Parathyroid adenoma (tissue), 2 donors: Measurements from ENCODE around the gene NXNL2.

Experiments
- H2AFZ ChIP-seq: fragments of 300-600 bp; sonication (generic); one replicate; pipeline ENCODE4 v1.7.0; 2017; ENCODE audit warnings: antibody characterized with exemption, mild to moderate bottlenecking
- H3K27ac ChIP-seq: fragments of 300-600 bp; sonication (generic); one replicate; pipeline ENCODE4 v1.7.0; 2017
- H3K27me3 ChIP-seq: fragments of 300-600 bp; sonication (generic); one replicate; pipeline ENCODE4 v1.7.0; 2017; ENCODE audit warnings: low read length; ENCODE audit not compliant: control insufficient read depth, insufficient read depth
- H3K36me3 ChIP-seq: fragments of 300-600 bp; sonication (generic); one replicate; pipeline ENCODE4 v1.7.0; 2017; ENCODE audit warnings: low read length; ENCODE audit not compliant: control insufficient read depth, insufficient read depth
- H3K4me1 ChIP-seq: fragments of 300-600 bp; sonication (generic); one replicate; pipeline ENCODE4 v1.7.0; 2017; ENCODE audit warnings: control low read depth
- H3K4me2 ChIP-seq: fragments of 300-600 bp; sonication (generic); one replicate; pipeline ENCODE4 v1.7.0; 2017; ENCODE audit warnings: low read length
- H3K4me3 ChIP-seq: fragments of 300-600 bp; sonication (generic); one replicate; pipeline ENCODE4 v1.7.0; 2017; ENCODE audit warnings: low read depth, low read length
- H3K79me2 ChIP-seq: fragments of 300-600 bp; sonication (generic); one replicate; pipeline ENCODE4 v1.7.0; 2017; ENCODE audit warnings: control low read depth
- H3K9ac ChIP-seq: fragments of 300-600 bp; sonication (generic); one replicate; pipeline ENCODE4 v1.7.0; 2017; ENCODE audit warnings: mild to moderate bottlenecking
- H3K9me3 ChIP-seq: fragments of 300-600 bp; sonication (generic); one replicate; pipeline ENCODE4 v1.7.0; 2017; ENCODE audit warnings: low read length; ENCODE audit not compliant: control insufficient read depth
- TF ChIP-seq, protein P1 (sequence below): fragments of 300-600 bp; sonication (generic); IDR thresholded peaks from one replicate; pipeline ENCODE4 v1.7.0; 2017; ENCODE audit warnings: antibody characterized with exemption, mild to moderate bottlenecking
- donor health status: primary hyperparathyroidism.

The NXNL2 gene

DNA sequence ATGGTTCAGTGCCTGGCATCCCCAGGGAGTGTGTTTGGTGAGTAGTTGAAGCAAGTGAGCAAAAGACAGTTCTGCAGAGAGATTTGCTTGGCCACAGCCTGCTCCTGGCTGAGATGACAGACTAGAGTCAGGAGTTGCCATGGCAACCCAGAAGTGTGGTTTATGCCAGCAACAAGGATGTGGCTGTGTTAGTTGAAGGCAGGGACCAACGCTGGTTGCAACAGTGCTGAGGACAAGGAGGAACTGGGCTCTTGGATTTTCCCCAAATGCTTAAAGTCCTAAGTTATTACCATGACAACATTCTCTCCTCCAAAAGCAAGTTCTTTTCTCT is 2.7 kb downstream of the NXNL2 start:
- Histone ChIP-seq H3K4me1 (no peaks in the 10 kb centered on the region), H2AFZ (no peak overlapping the region), H3K36me3 (no peaks in the 10 kb centered on the region), H3K27ac (no peak overlapping the region), H3K79me2 (no peaks in the 10 kb centered on the region), H3K4me3 (no peak overlapping the region), H3K9ac (no peak overlapping the region), H3K4me2 (no peak overlapping the region), H3K27me3 (no peaks in the 10 kb centered on the region), H3K9me3 (no peaks in the 10 kb centered on the region)
- TF ChIP-seq, protein P1, sequence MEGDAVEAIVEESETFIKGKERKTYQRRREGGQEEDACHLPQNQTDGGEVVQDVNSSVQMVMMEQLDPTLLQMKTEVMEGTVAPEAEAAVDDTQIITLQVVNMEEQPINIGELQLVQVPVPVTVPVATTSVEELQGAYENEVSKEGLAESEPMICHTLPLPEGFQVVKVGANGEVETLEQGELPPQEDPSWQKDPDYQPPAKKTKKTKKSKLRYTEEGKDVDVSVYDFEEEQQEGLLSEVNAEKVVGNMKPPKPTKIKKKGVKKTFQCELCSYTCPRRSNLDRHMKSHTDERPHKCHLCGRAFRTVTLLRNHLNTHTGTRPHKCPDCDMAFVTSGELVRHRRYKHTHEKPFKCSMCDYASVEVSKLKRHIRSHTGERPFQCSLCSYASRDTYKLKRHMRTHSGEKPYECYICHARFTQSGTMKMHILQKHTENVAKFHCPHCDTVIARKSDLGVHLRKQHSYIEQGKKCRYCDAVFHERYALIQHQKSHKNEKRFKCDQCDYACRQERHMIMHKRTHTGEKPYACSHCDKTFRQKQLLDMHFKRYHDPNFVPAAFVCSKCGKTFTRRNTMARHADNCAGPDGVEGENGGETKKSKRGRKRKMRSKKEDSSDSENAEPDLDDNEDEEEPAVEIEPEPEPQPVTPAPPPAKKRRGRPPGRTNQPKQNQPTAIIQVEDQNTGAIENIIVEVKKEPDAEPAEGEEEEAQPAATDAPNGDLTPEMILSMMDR: no peak

DNA sequence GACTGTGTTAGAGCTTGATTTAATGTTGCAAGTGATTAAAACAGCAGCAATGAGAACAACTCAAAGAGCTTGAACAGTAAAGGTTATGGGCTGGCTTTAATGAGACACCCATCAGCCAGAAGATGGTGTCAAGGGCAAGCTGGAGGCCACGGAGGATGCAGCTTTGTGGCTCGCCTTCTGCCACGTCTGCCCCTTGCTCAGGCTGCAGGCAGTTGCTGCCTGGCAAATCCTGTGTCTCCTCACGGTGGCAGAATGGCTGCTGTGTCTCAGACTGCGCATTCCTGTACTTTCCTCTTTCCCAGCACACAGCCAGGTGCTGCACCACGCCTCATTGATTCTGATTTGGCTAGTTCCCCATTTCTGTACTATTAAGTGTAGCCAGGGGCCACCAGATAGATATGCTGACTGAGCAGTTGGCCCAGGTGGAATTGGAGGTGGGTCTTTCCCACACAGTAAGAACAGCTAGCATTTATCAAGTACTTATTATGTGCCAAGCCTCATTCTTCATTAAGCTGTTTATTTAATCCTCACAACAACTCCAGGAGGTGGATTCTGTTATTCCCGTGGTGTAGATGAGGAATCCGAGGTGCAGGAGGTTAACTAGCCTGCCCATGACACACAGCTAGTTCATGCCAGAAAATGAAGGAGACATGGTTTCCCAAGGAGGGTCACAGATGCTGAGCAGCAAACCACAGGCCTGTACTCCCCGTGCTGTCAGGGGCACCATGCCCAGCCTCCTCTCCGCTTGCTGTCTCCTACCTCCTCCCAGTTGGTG is 3.5 kb downstream of the NXNL2 start:
- TF ChIP-seq, protein P1: no peak
- no peaks in the 10 kb centered on the region for H3K79me2 ChIP-seq
- no peak overlapping the region for H3K4me3 ChIP-seq
- H3K36me3 ChIP-seq: no peaks in the 10 kb centered on the region
- no peaks in the 10 kb centered on the region for H3K9me3 ChIP-seq
- no peak overlapping the region for H3K4me2 ChIP-seq
- H3K9ac ChIP-seq: no peak overlapping the region
- no peaks in the 10 kb centered on the region for H3K4me1 ChIP-seq
- no peaks in the 10 kb centered on the region for H3K27me3 ChIP-seq
- no peak overlapping the region for H2AFZ ChIP-seq
- H3K27ac ChIP-seq: no peak overlapping the region

DNA sequence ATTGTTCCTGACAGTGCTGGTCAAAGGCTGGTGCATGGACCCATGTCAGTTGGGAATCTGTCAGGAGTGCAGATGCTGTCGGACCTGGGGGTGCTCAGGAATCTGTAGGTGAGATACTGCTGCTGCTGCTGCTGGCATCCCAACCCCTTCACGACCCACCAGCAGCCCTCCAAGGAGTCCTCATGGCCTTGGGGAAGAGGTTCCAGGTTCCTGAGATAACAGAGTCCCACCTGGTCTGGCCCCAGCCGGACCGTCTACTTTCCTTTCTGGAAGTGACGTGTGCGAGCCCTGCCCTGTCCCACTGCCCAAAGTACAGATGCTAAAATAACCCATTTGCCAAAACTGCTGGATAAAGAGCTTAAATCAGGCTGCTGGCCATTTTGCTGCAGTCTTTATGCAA is 4.3 kb downstream of the NXNL2 start:
- no peak overlapping the region for H3K4me3 ChIP-seq
- H3K27ac ChIP-seq: no peak overlapping the region
- no peak overlapping the region for H3K9ac ChIP-seq
- no peaks in the 10 kb centered on the region for H3K79me2 ChIP-seq
- H3K9me3 ChIP-seq: no peaks in the 10 kb centered on the region
- no peak overlapping the region for H2AFZ ChIP-seq
- no peaks in the 10 kb centered on the region for H3K36me3 ChIP-seq
- H3K27me3 ChIP-seq: no peaks in the 10 kb centered on the region
- no peak overlapping the region for H3K4me2 ChIP-seq
- H3K4me1 ChIP-seq: no peaks in the 10 kb centered on the region
- TF ChIP-seq, protein P1: no peak

DNA sequence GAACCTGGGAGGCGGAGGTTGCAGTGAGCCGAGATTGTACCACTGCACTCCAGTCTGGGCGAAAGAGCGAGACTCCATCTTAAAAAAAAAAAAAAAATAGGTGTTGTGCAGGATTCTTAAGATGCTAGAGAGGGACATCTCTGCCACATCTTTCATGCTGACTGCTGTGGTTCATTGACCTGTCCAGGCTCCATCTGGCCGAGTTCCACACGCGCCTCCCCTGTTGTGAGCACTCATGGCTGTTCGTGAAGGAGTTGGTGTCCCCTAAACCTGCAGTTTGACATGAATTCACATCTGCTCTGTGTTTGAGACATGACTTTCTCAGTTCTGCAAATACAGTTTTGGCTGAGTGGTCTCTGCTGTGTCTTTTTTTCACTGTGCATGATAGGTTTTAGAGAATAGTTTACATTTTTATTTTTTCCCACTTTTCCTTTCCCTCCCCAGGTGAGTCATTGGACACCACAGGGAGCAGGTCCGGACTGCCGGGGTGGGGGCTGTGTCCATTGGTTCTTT is 5.3 kb downstream of the NXNL2 start:
- Histone ChIP-seq H3K4me2 (no peak overlapping the region), H3K4me3 (no peak overlapping the region), H3K27me3 (no peaks in the 10 kb centered on the region), H3K27ac (no peak overlapping the region), H3K9me3 (no peaks in the 10 kb centered on the region), H2AFZ (no peak overlapping the region), H3K36me3 (no peaks in the 10 kb centered on the region), H3K79me2 (no peaks in the 10 kb centered on the region), H3K9ac (no peak overlapping the region), H3K4me1 (no peaks in the 10 kb centered on the region)
- TF ChIP-seq, protein P1: no peak

DNA sequence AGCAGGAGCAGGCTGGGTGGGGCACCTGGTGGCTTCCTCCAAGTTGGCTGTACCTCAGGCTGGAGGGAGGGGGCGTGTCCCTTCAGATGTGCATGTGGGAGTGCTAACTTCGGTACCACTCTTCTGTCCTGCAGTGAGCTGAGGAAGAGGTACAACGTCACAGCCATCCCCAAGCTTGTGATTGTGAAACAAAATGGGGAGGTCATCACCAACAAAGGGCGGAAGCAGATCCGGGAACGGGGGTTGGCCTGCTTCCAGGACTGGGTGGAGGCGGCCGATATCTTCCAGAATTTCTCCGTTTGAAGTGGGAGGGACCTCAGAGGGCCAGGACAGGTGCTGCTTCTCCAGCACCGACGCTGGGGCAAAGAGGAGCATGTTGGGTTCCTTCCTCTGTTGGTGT is 9.3 kb downstream of the NXNL2 start:
- H3K9ac ChIP-seq: no peak overlapping the region
- no peak overlapping the region for H3K27ac ChIP-seq
- no peaks in the 10 kb centered on the region for H3K79me2 ChIP-seq
- H3K27me3 ChIP-seq: no peaks in the 10 kb centered on the region
- no peak overlapping the region for H3K4me2 ChIP-seq
- no peaks in the 10 kb centered on the region for H3K36me3 ChIP-seq
- no peak overlapping the region for H3K4me3 ChIP-seq
- H3K9me3 ChIP-seq: no peaks in the 10 kb centered on the region
- no peaks in the 10 kb centered on the region for H3K4me1 ChIP-seq
- TF ChIP-seq, protein P1: no peak
- H2AFZ ChIP-seq: no peak overlapping the region
